Measurements from ENCODE around the gene C19orf81. TPM values are rescaled to one million over a fixed set of nuclear protein-coding genes. Genes with fewer than 3 reads are reported as not detected.

The C19orf81 gene
- total and polyA plus RNA-seq, 2 of the 4 experiments (the other 2 are of a cell fraction), result 0.31 TPM; not detected in 1

GRCh38 chr19:50644315-50644915 lies 4.8 kb upstream of the C19orf81 start:
- no peak for ATAC-seq (ENCODE audit: low read depth)
- H2BK15ac ChIP-seq (ENCODE audit: low read depth, low read length), result no peak overlapping the region
- H3K9ac ChIP-seq (ENCODE audit: low read depth, low read length), result no peak overlapping the region
- dilution Hi-C loops (cut with HindIII; ENCODE audit: low sequenced_read_pairs, unreplicated experiment) (no loop called here), intact Hi-C loops (cut with micrococcal nuclease) (no loop called here), in situ Hi-C loops (cut with MboI; ENCODE audit: low sequenced_read_pairs) (no loop called here)
- no peaks in the 10 kb centered on the region for H3K4me1 ChIP-seq (ENCODE audit: control insufficient read depth, insufficient read depth, low read length)
- no peak overlapping the region for H2AK5ac ChIP-seq (ENCODE audit: low read depth, low read length)
- ChIA-PET POLR2A (ENCODE audit: unreplicated experiment) (no interaction called here), CTCF (no interaction called here)
- no peak overlapping the region for H3K4me3 ChIP-seq (ENCODE audit: insufficient read depth, low read depth, low read length)
- H2AK9ac ChIP-seq (replicated peaks; ENCODE audit: low read depth, low read length, poor library complexity), result no peak overlapping the region
- BruUV-seq (replicated peaks), result no TSS peak
- WGBS, 2 experiments (ENCODE audit: extremely low coverage in 2 of 2, insufficient read length in 1 of 2), result 0 to 100% methylated on average over 1 of the region's 1 CpG
- H4K5ac ChIP-seq (ENCODE audit: low read depth, low read length), result no peak overlapping the region
- no peaks in the 10 kb centered on the region for H3K79me1 ChIP-seq (ENCODE audit: low read depth in 1 of 2, low read length in 2 of 2)
- H2BK120ac ChIP-seq (ENCODE audit: low read depth, low read length), result no peak overlapping the region
- H4K20me1 ChIP-seq (ENCODE audit: insufficient read depth, low read length), result no peaks in the 10 kb centered on the region
- H3K27me3 ChIP-seq (ENCODE audit: control insufficient read depth, insufficient read depth, low read length), result peaks cover 8% of the 10 kb centered on the region
- no peaks in the 10 kb centered on the region for H3K36me3 ChIP-seq (ENCODE audit: control insufficient read depth, insufficient read depth, low read length)
- no peak overlapping the region for H4K8ac ChIP-seq (ENCODE audit: low read depth in 2 of 2, low read length in 2 of 2)
- H2BK5ac ChIP-seq (ENCODE audit: low read depth, low read length, poor library complexity, severe bottlenecking), result peak overlapping the region; percentile 10
- no peak overlapping the region for H2BK20ac ChIP-seq (ENCODE audit: low read depth, low read length)
- no peak overlapping the region for H3K18ac ChIP-seq (ENCODE audit: low read depth, low read length)
- TF ChIP-seq POLR2A (IDR thresholded peaks at IDR 0.05; ENCODE audit: low read depth, low read length) (no peak), SMC3 (IDR thresholded peaks at IDR 0.05; ENCODE audit: low read depth, low read length) (no peak), USF2 (IDR thresholded peaks at IDR 0.05; ENCODE audit: low read depth, low read length) (no peak), CEBPB (IDR thresholded peaks at IDR 0.05; ENCODE audit: low read depth, low read length) (no peak), MAZ (IDR thresholded peaks at IDR 0.05; ENCODE audit: borderline replicate concordance, low read depth, low read length) (no peak), NFE2L2 (IDR thresholded peaks at IDR 0.05; ENCODE audit: low read depth, low read length) (no peak)
- no peak overlapping the region for H3K23ac ChIP-seq (ENCODE audit: low read depth, low read length)
- no peak overlapping the region for H4K91ac ChIP-seq (ENCODE audit: insufficient read depth, low read depth, low read length)
- no peaks in the 10 kb centered on the region for H3K9me1 ChIP-seq (ENCODE audit: insufficient read depth, low read length)
- H3K14ac ChIP-seq (replicated peaks; ENCODE audit: low read depth, low read length), result no peak overlapping the region
- H3K4me2 ChIP-seq (ENCODE audit: low read depth, low read length), result no peak overlapping the region
- DNase-seq, result no peak
- H2AFZ ChIP-seq (replicated peaks; ENCODE audit: low read length, poor library complexity), result no peak overlapping the region
- no peaks in the 10 kb centered on the region for H3K9me3 ChIP-seq (ENCODE audit: control insufficient read depth, insufficient read depth, low read length)
- H3K4ac ChIP-seq (ENCODE audit: low read depth, low read length), result no peak overlapping the region
- no peak overlapping the region for H3K27ac ChIP-seq (ENCODE audit: insufficient read depth, low read length)
- no peak overlapping the region for H3K56ac ChIP-seq (ENCODE audit: extremely low read depth, insufficient read depth, low read length)
